ENCODE measurements around the gene PQBP1.
"Not testable (repeated sequence)": the region's sequence is repeated elsewhere in the genome, so short reads cannot be mapped to it uniquely, and the experiment has no call there.

The PQBP1 gene, protein sequence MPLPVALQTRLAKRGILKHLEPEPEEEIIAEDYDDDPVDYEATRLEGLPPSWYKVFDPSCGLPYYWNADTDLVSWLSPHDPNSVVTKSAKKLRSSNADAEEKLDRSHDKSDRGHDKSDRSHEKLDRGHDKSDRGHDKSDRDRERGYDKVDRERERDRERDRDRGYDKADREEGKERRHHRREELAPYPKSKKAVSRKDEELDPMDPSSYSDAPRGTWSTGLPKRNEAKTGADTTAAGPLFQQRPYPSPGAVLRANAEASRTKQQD

DNA sequence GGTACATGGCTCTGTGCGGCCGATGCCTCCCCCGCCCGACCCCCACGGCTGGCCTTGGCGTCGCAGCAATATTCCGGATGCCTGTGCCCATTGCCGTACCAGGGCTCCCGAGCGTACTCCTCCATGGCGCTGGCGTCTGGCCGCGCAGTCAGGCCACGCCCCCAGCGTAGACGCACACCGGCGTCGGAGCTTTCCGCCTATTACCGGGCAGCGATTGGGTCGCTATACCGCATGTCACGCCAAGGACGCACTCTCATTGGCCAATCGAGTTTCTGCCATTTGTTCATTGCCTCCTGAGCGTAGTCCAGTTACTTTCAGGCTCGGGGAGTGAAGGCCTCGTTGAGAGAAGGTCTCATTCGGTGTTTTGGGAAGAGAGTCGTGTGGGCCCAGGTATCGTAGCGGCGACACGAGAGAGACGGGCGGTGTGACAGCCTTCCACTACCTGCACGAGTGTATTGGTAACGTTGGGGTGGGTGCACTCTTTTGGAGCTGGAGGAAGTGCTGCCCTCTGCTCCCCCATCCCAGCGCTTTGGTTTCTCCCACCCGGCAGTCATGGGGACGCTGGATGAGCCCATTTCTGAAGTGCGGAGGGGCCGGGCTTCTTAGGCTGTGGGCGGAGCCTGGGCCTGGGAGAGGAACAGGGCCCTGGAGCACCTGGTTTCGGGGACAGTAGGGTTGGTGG, at the start of gene PQBP1, which contains the start of gene TIMM17B:
PQBP1 (plus strand) TSS at position 306 of the 682 bp plus-strand sequence. CDS start 580 bp downstream, outside the sequence.
TIMM17B (minus strand) TSS at position 144 of the 682 bp plus-strand sequence; CDS start at position 125, 19 bp downstream.
- peak; percentile 94 for DNase-seq

DNA sequence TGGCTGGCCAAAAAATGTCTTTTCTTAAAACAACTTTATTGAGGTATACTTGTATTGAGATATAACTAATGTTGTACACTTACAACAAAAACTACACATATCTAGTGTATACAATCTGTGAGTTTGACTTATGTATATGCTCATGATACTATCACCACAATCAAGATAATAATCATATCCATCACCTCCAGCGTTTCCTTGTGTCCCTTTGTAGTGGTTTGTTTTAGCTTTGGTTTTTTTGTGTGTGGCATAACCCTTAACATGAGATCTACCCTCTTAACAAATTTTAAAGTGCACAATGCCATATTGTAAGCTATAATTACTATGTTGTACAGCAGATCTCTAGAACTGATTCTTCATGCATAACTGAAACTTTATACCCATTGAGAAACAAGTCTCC, 48.9 kb upstream of the PQBP1 start:
- no peak for DNase-seq

- no peak for DNase-seq
Observed at GRCh38 chrX:48852857-48853256, 44.9 kb upstream of the PQBP1 start.

GRCh38 chrX:48853494-48853893, 44.2 kb upstream of the PQBP1 start:
- DNase-seq: not testable (repeated sequence)

- not testable (repeated sequence) for DNase-seq
Observed at GRCh38 chrX:48854121-48854804, 43.5 kb upstream of the PQBP1 start.

DNA sequence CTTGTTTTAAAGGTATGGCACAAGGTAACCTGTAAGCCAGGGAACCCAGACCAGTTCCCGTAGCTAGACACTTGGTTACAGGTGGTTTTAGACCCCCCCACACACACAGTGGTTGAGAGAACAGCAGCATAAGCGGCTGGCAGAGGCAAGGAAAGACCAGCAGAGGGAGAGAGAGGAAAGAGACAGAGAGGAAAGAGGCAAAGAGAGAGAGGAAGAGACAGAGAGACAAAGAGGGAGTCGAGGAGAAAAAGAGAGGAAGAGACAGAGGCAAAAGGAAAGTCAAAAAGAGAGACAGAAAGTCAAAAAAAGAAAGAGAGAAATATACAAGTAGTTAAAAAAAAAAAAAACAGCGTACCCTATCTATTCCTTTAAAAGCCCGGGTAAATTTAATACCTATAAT, 42.8 kb upstream of the PQBP1 start:
- DNase-seq: no peak

- no peak for DNase-seq
Observed at GRCh38 chrX:48864210-48864609, 33.5 kb upstream of the PQBP1 start.

DNA sequence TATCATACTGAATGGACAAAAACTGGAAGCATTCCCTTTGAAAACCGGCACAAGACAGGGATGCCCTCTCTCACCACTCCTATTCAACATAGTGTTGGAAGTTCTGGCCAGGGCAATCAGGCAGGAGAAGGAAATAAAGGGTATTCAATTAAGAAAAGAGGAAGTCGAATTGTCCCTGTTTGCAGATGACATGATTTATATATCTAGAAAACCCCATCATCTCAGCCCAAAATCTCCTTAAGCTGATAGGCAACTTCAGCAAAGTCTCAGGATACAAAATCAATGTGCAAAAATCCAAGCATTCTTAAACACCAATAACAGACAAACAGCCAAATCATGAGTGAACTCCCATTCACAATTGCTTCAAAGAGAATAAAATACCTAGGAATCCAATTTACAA, 25.7 kb upstream of the PQBP1 start:
- not testable (repeated sequence) for DNase-seq

DNA sequence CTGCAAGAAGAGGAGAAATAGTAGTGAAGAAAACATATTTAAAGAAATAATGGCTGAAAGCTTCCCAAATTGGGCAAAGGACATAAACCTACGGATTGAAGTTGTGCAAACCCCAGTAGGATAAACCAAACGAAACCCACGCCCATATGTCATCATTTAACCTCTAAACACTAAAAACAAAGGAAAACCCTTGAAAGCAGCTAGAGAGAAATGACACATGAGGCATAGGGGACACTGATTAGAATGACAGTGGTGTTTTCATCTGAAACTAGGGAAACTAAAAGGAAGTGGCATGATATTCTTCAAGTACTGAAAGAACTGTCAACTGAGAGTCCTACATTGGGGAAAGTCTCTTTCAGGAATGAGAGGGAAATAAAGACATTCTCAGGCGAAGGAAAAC, 20.8 kb upstream of the PQBP1 start:
- not testable (repeated sequence) for DNase-seq

DNA sequence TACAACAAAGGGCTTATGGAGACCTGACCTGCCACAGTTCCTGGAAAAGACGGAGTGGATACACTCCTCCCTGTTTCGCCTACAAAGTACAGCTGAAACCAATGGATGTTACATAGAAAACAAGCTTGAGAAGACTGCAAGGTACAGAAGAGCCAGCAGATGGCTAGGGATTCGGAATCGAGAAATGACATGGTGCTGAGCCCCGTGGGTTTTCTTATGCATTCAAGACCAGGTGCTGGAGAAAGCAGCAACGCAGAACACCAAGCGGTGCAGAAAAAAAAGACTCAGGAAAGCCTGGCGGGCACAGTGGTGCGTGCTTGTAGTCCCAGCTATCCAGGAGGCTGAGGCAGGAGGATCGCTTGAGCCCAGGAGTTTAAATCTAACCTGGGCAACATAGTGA, 14.0 kb upstream of the PQBP1 start:
- no peak for DNase-seq

GRCh38 chrX:48886586-48886985, 11.1 kb upstream of the PQBP1 start:
- DNase-seq: not testable (repeated sequence)

GRCh38 chrX:48890296-48890925, 7.3 kb upstream of the PQBP1 start:
- DNase-seq: no peak

- DNase-seq: no peak
Observed at GRCh38 chrX:48890934-48891401, 6.8 kb upstream of the PQBP1 start.

- DNase-seq: peak; percentile 83
Observed at GRCh38 chrX:48891402-48892288, 6.1 kb upstream of the PQBP1 start.

- DNase-seq: no peak
Observed at GRCh38 chrX:48892896-48893295, 4.8 kb upstream of the PQBP1 start.

DNA sequence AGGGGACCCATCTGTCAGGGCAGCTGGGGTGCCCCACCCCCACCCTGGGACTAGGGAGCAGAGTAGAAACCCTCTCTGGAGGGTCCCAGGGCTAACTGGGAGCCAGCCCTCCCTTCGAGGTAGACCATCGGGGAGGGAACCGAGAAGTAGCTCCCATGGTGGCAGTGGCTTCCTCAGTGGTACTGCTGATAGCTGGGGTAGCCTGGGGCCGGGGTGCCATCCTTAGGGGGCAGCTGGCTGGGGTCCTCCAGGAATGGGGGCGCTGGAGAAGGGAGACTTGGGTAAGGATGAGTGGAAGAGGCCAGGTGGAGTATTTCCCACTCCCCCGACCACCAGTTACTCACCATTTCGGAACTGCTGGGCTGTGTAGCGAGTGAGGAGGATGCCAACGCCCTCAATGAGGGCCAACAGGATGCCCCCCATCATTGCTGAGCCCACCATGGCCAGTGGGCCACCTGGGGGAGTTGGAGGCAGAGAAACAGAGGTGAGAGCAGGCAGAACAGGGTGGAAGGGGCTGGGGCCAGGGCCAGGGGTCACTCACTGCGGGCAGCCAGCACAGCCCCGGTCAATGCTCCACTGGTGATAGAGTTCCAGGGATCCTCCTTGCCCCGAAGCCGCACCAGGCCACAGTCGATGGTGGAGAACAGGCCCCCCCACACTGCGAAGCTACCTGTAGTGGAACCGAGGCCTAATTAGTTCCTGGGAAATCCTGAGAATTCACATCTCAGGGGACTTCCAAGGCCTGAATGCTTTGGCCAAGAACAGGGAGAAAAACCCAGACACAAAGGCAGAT, 4.0 kb upstream of the PQBP1 start:
- no peak for DNase-seq

DNA sequence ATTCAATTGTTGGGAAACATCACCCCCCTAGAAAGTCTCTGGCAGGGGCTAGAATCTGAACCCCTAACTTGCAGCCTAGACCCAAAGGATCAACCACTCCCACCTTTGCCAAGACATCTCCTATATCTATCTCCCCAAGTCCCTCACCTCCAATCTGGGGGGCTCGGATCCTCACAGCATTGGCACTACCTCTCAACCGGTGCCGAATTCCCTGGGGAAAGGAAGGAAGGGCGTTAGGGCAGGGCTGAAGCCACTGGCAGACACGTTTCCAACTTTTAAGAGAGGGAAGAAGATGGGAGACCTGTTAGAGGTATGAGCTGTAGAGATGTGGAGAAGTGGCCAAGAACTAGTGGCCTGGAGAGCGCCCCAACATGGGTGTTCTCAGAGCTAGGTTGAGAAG, 2.8 kb upstream of the PQBP1 start:
- no peak for DNase-seq

- DNase-seq: no peak
Observed at GRCh38 chrX:48896611-48897011, 1.1 kb upstream of the PQBP1 start.

DNA sequence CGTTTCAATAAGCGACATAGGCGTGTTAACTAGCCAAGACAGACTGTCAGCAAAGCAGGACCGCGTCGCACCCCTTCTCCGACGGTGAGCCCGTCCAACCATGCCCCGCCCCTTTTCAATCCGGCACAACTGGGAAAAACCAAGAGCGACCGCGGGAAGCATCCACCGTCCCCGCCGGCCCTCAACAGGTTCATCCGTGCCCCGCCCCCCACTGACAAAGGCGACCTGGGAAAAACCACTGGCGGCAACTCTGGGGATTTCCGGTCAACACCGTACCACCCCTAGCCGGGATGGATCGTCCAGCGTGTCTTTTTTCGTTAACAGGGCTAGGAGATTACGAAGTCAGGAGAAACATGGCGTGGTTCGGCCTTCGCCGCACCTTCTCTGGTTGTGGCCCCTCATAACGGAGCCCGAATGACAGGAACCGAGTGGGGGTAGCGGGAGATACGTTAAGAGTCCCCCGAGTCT, 539 bp upstream of the PQBP1 start:
- peak; percentile 78 for DNase-seq

GRCh38 chrX:48899078-48899410, 1.3 kb downstream of the PQBP1 start:
- no peak for DNase-seq

DNA sequence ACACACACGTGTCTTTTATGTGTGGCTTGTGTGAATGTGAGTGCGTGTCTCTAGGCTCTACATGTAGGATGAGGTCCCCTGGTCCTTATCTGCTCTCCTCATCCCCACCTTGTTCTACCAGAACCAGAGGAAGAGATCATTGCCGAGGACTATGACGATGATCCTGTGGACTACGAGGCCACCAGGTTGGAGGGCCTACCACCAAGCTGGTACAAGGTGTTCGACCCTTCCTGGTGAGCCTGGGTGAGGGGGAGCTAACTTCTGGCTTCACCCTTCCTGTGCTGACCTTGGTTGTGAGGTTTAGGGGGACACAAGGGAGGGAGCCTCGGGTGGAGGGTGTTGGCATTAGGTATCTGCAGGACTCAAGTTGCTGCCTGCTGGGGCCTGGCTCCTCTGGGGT, 3.3 kb downstream of the PQBP1 start:
- no peak for DNase-seq

All from CD4-positive, alpha-beta T cell treated with Interleukin-15 for 1 hour (primary cell).